Stimulated activated naive CD8-positive, alpha-beta T cell treated with anti-CD3 and anti-CD28 coated beads, Interleukin-15, amount 100 ng/mL, for 72 hours (primary cell): ENCODE data around the gene ACSL6.
A peak's percentile ranks its signal among the peaks of the same experiment; 100 is the strongest.
"Not testable (repeated sequence)": the region's sequence is repeated elsewhere in the genome, so short reads cannot be mapped to it uniquely, and the experiment has no call there.

Experiments
- ATAC-seq: fragments of 150-1000 bp; cut with Tn5 transposase; 2 replicates; pipeline ENCODE4 v1.10.0; 2021; ENCODE audit warnings: mild to moderate bottlenecking, moderate library complexity
- DNase-seq, 2 donors: peaks; one replicate each; pipeline ENCODE4 v3.0.0; 2021 to 2022
- H3K27ac Mint-ChIP-seq, 2 donors: one replicate each; pipeline ENCODE4 v1.8.0; 2022; ENCODE audit warnings: mild to moderate bottlenecking in 2 of 2, mixed read lengths in 2 of 2, moderate library complexity in 2 of 2
- H3K27me3 Mint-ChIP-seq: one replicate; pipeline ENCODE4 v1.8.0; 2022; ENCODE audit warnings: mixed read lengths
- H3K4me1 Mint-ChIP-seq: one replicate; pipeline ENCODE4 v1.8.0; 2022; ENCODE audit warnings: mild to moderate bottlenecking, mixed read lengths
- H3K4me3 Mint-ChIP-seq, 2 donors: one replicate each; pipeline ENCODE4 v1.8.0; 2022; ENCODE audit warnings: mild to moderate bottlenecking in 2 of 2, mixed read lengths in 2 of 2, moderate library complexity in 1 of 2
- H3K9me3 Mint-ChIP-seq, 2 donors: one replicate each; pipeline ENCODE4 v1.8.0; 2022; ENCODE audit warnings: mixed read lengths in 2 of 2

The ACSL6 gene

DNA sequence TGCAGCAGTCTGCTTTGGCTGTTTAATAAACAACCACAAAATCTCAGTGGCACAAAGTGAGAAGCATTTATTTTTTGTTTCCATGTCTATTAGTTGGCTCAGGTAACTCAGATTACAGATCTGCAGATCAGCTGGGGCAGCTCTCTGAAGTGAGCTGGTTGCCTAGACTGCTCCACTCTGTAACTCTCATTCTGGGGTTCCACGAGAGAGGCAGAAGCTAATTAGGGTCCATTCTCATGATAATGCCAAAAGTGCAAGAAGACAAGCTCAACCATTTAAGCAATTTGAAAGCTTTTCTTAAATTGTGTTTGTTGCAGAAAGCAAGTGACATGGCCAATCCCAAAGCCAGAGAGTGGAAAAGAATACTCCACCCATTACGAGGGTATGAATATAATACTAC is 79.2 kb downstream of the ACSL6 start:
- H3K4me3 Mint-ChIP-seq, result no peak overlapping the region
- no peak for DNase-seq
- H3K4me1 Mint-ChIP-seq, result no peaks in the 10 kb centered on the region
- no peak overlapping the region for H3K27ac Mint-ChIP-seq
- H3K9me3 Mint-ChIP-seq, result peaks cover 25 to 38% of the 10 kb centered on the region in 2 donors
- no peak for ATAC-seq
- H3K27me3 Mint-ChIP-seq, result no peaks in the 10 kb centered on the region

DNA sequence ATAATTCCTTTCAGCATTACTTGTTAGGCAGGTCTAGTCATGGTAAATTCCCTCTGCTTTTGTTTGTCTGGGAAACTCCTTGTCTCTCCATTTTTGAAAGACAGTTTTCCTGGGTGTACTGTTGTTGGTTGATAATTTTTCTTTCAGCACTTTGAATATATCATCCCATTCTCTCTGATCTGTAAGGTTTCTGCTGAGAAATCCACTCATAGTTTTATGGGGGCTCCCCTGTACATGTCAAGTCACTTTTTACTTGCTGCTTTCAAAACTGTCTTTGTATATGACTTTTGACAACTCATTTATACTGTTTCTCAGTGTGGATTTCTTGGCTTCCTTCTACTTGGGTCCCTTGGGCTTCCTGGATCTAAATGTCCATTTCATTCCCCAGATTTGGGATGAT is 82.5 kb downstream of the ACSL6 start:
- Mint-ChIP-seq H3K4me1 (no peaks in the 10 kb centered on the region), H3K27me3 (no peaks in the 10 kb centered on the region), H3K4me3 (no peak overlapping the region), H3K27ac (peak overlapping the region in 1 of 2 donors; percentile 6), H3K9me3 (peaks cover 36 to 47% of the 10 kb centered on the region in 2 donors)
- no peak for ATAC-seq
- DNase-seq, result no peak

DNA sequence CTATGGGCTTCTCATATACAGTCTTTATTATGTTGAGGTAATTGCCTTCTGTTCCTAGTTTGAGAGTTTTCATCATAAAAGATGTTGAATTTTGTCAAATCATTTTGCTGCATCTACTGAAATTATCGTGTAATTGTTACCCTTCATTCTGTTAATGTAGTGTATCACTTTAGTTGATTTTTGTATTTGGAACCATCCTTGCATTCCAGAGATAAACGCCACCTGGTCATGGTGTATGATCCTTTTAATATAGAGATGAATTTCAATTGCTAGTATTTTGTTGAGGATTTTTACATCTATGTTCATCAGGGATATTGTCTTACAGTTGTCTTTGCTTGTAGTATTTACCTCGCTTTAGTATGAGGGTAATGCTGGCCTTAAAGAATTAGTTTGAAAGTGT is 85.3 kb downstream of the ACSL6 start:
- Mint-ChIP-seq H3K9me3 (peaks cover 36 to 47% of the 10 kb centered on the region in 2 donors), H3K4me1 (no peaks in the 10 kb centered on the region), H3K27ac (no peak overlapping the region), H3K4me3 (no peak overlapping the region), H3K27me3 (no peaks in the 10 kb centered on the region)
- ATAC-seq, result no peak
- DNase-seq, result no peak

GRCh38 chr5:131916481-131916880 is 95.0 kb downstream of the ACSL6 start:
- peaks cover 0 to 8% of the 10 kb centered on the region in 2 donors for H3K9me3 Mint-ChIP-seq
- H3K27me3 Mint-ChIP-seq, result no peaks in the 10 kb centered on the region
- no peaks in the 10 kb centered on the region for H3K4me1 Mint-ChIP-seq
- H3K27ac Mint-ChIP-seq, result no peak overlapping the region
- ATAC-seq (no peak), DNase-seq (no peak)
- H3K4me3 Mint-ChIP-seq, result no peak overlapping the region

GRCh38 chr5:131914472-131914871 is 97.0 kb downstream of the ACSL6 start:
- Mint-ChIP-seq H3K4me1 (no peaks in the 10 kb centered on the region), H3K9me3 (peaks cover 6 to 10% of the 10 kb centered on the region in 2 donors), H3K27me3 (no peaks in the 10 kb centered on the region), H3K4me3 (no peak overlapping the region), H3K27ac (no peak overlapping the region)
- no peak for DNase-seq
- no peak for ATAC-seq

DNA sequence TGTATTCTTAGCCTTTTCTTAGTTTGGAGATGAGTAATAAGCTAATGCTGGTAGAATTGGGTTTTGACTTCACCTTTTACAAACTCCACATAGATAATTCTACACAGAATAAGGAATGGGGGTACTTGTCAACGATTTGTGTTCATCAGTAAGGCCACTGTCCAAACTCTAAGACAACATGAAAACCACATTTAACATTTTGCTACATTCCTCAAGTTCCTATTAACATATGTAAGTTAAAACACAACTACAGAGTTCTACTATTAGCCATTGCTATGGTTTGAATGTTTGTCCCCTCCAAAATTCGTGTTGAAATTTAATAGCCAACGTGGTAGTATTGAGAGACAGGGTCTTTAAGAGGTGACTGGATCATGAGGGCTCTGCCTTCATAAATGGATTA is 97.9 kb downstream of the ACSL6 start:
- Mint-ChIP-seq H3K4me1 (no peaks in the 10 kb centered on the region), H3K27me3 (no peaks in the 10 kb centered on the region), H3K4me3 (no peak overlapping the region), H3K27ac (no peak overlapping the region), H3K9me3 (peaks cover 12 to 18% of the 10 kb centered on the region in 2 donors)
- DNase-seq, result no peak
- no peak for ATAC-seq

DNA sequence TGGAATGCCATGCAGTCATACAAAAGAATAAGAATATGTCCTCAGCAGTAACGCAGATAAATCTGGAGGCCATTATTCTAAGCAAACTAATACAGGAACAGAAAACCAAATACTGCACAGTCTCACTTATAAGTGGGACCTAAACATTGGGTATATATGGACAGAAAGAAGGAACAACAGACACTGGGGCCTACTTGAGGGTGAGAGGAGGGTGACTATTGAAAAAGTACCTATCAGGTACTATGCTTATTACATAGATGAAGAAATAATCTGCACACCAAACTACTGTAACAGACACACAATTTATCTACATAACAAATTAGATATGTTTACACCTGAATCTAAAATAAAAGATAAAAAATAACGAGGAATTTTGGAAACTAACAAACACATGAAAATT is 104.8 kb downstream of the ACSL6 start:
- H3K27ac Mint-ChIP-seq, result no peak overlapping the region
- peaks cover 23% of the 10 kb centered on the region for H3K4me1 Mint-ChIP-seq
- DNase-seq (no peak), ATAC-seq (no peak)
- H3K9me3 Mint-ChIP-seq, result peaks cover 58 to 63% of the 10 kb centered on the region in 2 donors
- H3K4me3 Mint-ChIP-seq, result no peak overlapping the region
- no peaks in the 10 kb centered on the region for H3K27me3 Mint-ChIP-seq

GRCh38 chr5:131902266-131902665 is 109.2 kb downstream of the ACSL6 start:
- H3K4me3 Mint-ChIP-seq, H3K27me3 Mint-ChIP-seq, DNase-seq, H3K27ac Mint-ChIP-seq: not testable (repeated sequence)
- ATAC-seq, result peak; percentile 64
- Mint-ChIP-seq H3K9me3 (peaks cover 47 to 75% of the 10 kb centered on the region in 2 donors), H3K4me1 (peaks cover 30% of the 10 kb centered on the region)
